Fibroblast of the conjunctiva (primary cell): Measurements from ENCODE around the gene SAMD13.
"Not testable (repeated sequence)": the region's sequence is repeated elsewhere in the genome, so short reads cannot be mapped to it uniquely, and the experiment has no call there.

Experiments used
- DNase-seq: peaks from one replicate; pipeline ENCODE4 v3.0.0-alpha.2; 2010; ENCODE audit warnings: low read depth

The SAMD13 gene

GRCh38 chr1:84286071-84286470, 15.4 kb upstream of the SAMD13 start:
- DNase-seq: no peak

GRCh38 chr1:84287389-84287788, 14.1 kb upstream of the SAMD13 start:
- DNase-seq: not testable (repeated sequence)

GRCh38 chr1:84289169-84289785, 12.2 kb upstream of the SAMD13 start:
- no peak for DNase-seq

- DNase-seq: no peak
Observed at GRCh38 chr1:84291882-84292655, 9.4 kb upstream of the SAMD13 start.

- DNase-seq: no peak
Observed at GRCh38 chr1:84293766-84294165, 7.7 kb upstream of the SAMD13 start.

- no peak for DNase-seq
Observed at GRCh38 chr1:84294751-84295150, 6.8 kb upstream of the SAMD13 start.

- no peak for DNase-seq
Observed at GRCh38 chr1:84297546-84298244, 3.8 kb upstream of the SAMD13 start.

- no peak for DNase-seq
Observed at GRCh38 chr1:84298328-84298683, 3.2 kb upstream of the SAMD13 start.

GRCh38 chr1:84298684-84299535, 2.6 kb upstream of the SAMD13 start:
- no peak for DNase-seq

- DNase-seq: no peak
Observed at GRCh38 chr1:84299536-84300170, 1.9 kb upstream of the SAMD13 start.

- no peak for DNase-seq
Observed at GRCh38 chr1:84300501-84300900, 1.0 kb upstream of the SAMD13 start.

GRCh38 chr1:84301785-84302385, 377 bp downstream of the SAMD13 start:
- no peak for DNase-seq

GRCh38 chr1:84303314-84303830, 1.9 kb downstream of the SAMD13 start:
- no peak for DNase-seq

GRCh38 chr1:84307398-84307797, 5.9 kb downstream of the SAMD13 start:
- no peak for DNase-seq

- no peak for DNase-seq
Observed at GRCh38 chr1:84311296-84311695, 9.8 kb downstream of the SAMD13 start.

GRCh38 chr1:84319662-84320061, 18.2 kb downstream of the SAMD13 start:
- no peak for DNase-seq

- DNase-seq: no peak
Observed at GRCh38 chr1:84327830-84328229, 26.3 kb downstream of the SAMD13 start.

- DNase-seq: no peak
Observed at GRCh38 chr1:84330125-84330984, 28.8 kb downstream of the SAMD13 start.

- no peak for DNase-seq
Observed at GRCh38 chr1:84339503-84339902, 38.0 kb downstream of the SAMD13 start.

GRCh38 chr1:84344286-84344685, 42.8 kb downstream of the SAMD13 start:
- no peak for DNase-seq
